HUES64 (cell line): Measurements from ENCODE around the gene HAO2.

Experiments used
- H3K27ac ChIP-seq: 2 replicates; pipeline ENCODE4 v1.7.0; 2013; ENCODE audit warnings: low read depth, low read length, inconsistent platforms
- H3K27me3 ChIP-seq: 2 replicates; pipeline ENCODE4 v1.6.1; 2013; ENCODE audit warnings: mild to moderate bottlenecking, low read length; ENCODE audit not compliant: insufficient read depth
- H3K36me3 ChIP-seq: 2 replicates; pipeline ENCODE4 v1.6.1; 2013; ENCODE audit warnings: mild to moderate bottlenecking, low read length; ENCODE audit not compliant: insufficient read depth
- H3K4me1 ChIP-seq: 2 replicates; pipeline ENCODE4 v1.6.1; 2013; ENCODE audit warnings: mild to moderate bottlenecking, low read length, moderate library complexity; ENCODE audit not compliant: insufficient read depth
- H3K4me3 ChIP-seq: 2 replicates; pipeline ENCODE4 v1.5.1; 2013; ENCODE audit warnings: mild to moderate bottlenecking, low read length, moderate library complexity
- H3K9ac ChIP-seq: 2 replicates; pipeline ENCODE4 v1.6.1; 2013; ENCODE audit warnings: mild to moderate bottlenecking, low read depth, low read length
- H3K9me3 ChIP-seq: 2 replicates; pipeline ENCODE4 v1.6.1; 2013; ENCODE audit warnings: low read depth, low read length; ENCODE audit not compliant: insufficient read depth
- WGBS: fragments of 150-250, 120-280 bp; methylation state at CpG from one replicate; pipeline ENCODE4 v1.1.7; 2013; ENCODE audit warnings: missing lambda C conversion rate; 5-methylcytosine and 5-hydroxymethylcytosine counted together

HAO2 gene

GRCh38 chr1:119380304-119380703 lies 11.7 kb downstream of the HAO2 start:
- Histone ChIP-seq H3K9me3 (no peaks in the 10 kb centered on the region), H3K9ac (no peak overlapping the region), H3K27me3 (no peaks in the 10 kb centered on the region), H3K27ac (no peak overlapping the region), H3K4me3 (no peak overlapping the region), H3K36me3 (no peaks in the 10 kb centered on the region), H3K4me1 (no peaks in the 10 kb centered on the region)
- WGBS: 85% methylated on average over 2 of the region's 2 CpGs

- H3K9ac ChIP-seq: no peak overlapping the region
- no peaks in the 10 kb centered on the region for H3K36me3 ChIP-seq
- H3K4me1 ChIP-seq: no peaks in the 10 kb centered on the region
- no peak overlapping the region for H3K4me3 ChIP-seq
- WGBS: 96% methylated on average over 5 of the region's 5 CpGs
- no peaks in the 10 kb centered on the region for H3K9me3 ChIP-seq
- no peak overlapping the region for H3K27ac ChIP-seq
- H3K27me3 ChIP-seq: no peaks in the 10 kb centered on the region
These were observed 12.5 kb downstream of the HAO2 start for GRCh38 chr1:119380983-119381662.

GRCh38 chr1:119384591-119384990 lies 16.0 kb downstream of the HAO2 start:
- Histone ChIP-seq H3K9ac (no peak overlapping the region), H3K4me3 (no peak overlapping the region), H3K27me3 (no peaks in the 10 kb centered on the region), H3K4me1 (peaks cover 6% of the 10 kb centered on the region; the same call in 1 of the 2 replicates), H3K36me3 (no peaks in the 10 kb centered on the region), H3K9me3 (no peaks in the 10 kb centered on the region), H3K27ac (no peak overlapping the region)
- WGBS: 97% methylated on average over 4 of the region's 4 CpGs

GRCh38 chr1:119385650-119386049 lies 17.1 kb downstream of the HAO2 start:
- Histone ChIP-seq H3K36me3 (no peaks in the 10 kb centered on the region), H3K27me3 (no peaks in the 10 kb centered on the region), H3K9ac (no peak overlapping the region), H3K9me3 (no peaks in the 10 kb centered on the region), H3K4me1 (peaks cover 6% of the 10 kb centered on the region; the same call in 1 of the 2 replicates), H3K4me3 (no peak overlapping the region), H3K27ac (no peak overlapping the region)
- WGBS: 100% methylated on average over 1 of the region's 1 CpG

- Histone ChIP-seq H3K36me3 (no peaks in the 10 kb centered on the region), H3K4me3 (no peak overlapping the region), H3K4me1 (peaks cover 6% of the 10 kb centered on the region; the same call in 1 of the 2 replicates), H3K27ac (no peak overlapping the region), H3K27me3 (no peaks in the 10 kb centered on the region), H3K9me3 (no peaks in the 10 kb centered on the region), H3K9ac (no peak overlapping the region)
- 36% methylated on average over 3 of the region's 3 CpGs for WGBS
These were observed 19.3 kb downstream of the HAO2 start for GRCh38 chr1:119387858-119388257.

DNA sequence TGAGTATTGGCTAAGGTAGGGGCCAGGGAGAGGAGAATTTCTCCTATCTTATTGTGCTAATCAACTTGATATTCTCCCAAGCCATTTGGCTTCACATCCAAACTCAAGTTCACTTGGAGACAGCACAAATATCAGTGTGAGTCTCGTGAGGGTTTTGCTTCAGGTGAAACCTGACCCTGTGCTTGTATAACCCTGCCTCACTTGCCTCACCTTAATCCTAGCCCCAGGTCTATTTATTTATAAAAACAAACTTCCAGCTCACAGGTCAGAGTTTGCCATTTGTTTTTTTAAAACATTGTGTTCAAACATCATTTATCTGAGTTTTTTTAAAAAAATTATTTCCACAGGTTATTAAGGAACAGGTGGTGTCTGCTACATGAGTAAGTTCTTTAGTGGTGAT lies 19.9 kb downstream of the HAO2 start:
- Histone ChIP-seq H3K27ac (no peak overlapping the region), H3K9ac (no peak overlapping the region), H3K9me3 (no peaks in the 10 kb centered on the region), H3K27me3 (no peaks in the 10 kb centered on the region), H3K4me1 (peaks cover 6% of the 10 kb centered on the region; the same call in 1 of the 2 replicates), H3K36me3 (no peaks in the 10 kb centered on the region), H3K4me3 (no peak overlapping the region)
- WGBS: 88% methylated on average over 1 of the region's 1 CpG

GRCh38 chr1:119390526-119390925 lies 21.9 kb downstream of the HAO2 start:
- peaks cover 6% of the 10 kb centered on the region; the same call in 1 of the 2 replicates for H3K4me1 ChIP-seq
- H3K9ac ChIP-seq: no peak overlapping the region
- no peaks in the 10 kb centered on the region for H3K9me3 ChIP-seq
- H3K36me3 ChIP-seq: no peaks in the 10 kb centered on the region
- no peaks in the 10 kb centered on the region for H3K27me3 ChIP-seq
- no peak overlapping the region for H3K27ac ChIP-seq
- no peak overlapping the region for H3K4me3 ChIP-seq

- 92% methylated on average over 3 of the region's 3 CpGs for WGBS
- Histone ChIP-seq H3K4me1 (peaks cover 6% of the 10 kb centered on the region; the same call in 1 of the 2 replicates), H3K9me3 (no peaks in the 10 kb centered on the region), H3K4me3 (no peak overlapping the region), H3K9ac (no peak overlapping the region), H3K36me3 (no peaks in the 10 kb centered on the region), H3K27me3 (no peaks in the 10 kb centered on the region), H3K27ac (no peak overlapping the region)
These were observed 23.2 kb downstream of the HAO2 start for GRCh38 chr1:119391749-119392148.

DNA sequence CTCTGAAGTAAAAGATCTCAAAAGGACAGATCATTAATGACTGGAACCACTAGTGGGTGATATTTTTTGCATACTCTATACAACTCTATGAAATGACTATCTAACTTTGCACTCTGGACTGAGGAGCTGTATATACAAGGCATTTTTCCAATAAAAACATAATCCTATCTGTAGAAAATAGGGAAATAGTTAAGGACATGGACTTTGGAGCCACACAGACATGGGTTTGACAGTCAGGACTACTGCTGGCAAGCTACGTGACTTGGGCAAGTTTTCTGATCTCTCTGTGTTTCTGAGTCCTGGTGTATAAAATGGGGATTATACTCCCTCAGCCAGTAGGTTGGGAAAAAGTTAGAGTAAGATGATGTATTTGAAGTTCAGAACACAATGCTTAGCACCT lies 25.5 kb downstream of the HAO2 start:
- no peaks in the 10 kb centered on the region for H3K4me1 ChIP-seq
- H3K9ac ChIP-seq: no peak overlapping the region
- 96% methylated on average over 1 of the region's 1 CpG for WGBS
- no peak overlapping the region for H3K27ac ChIP-seq
- no peaks in the 10 kb centered on the region for H3K9me3 ChIP-seq
- no peaks in the 10 kb centered on the region for H3K36me3 ChIP-seq
- no peak overlapping the region for H3K4me3 ChIP-seq
- H3K27me3 ChIP-seq: no peaks in the 10 kb centered on the region

DNA sequence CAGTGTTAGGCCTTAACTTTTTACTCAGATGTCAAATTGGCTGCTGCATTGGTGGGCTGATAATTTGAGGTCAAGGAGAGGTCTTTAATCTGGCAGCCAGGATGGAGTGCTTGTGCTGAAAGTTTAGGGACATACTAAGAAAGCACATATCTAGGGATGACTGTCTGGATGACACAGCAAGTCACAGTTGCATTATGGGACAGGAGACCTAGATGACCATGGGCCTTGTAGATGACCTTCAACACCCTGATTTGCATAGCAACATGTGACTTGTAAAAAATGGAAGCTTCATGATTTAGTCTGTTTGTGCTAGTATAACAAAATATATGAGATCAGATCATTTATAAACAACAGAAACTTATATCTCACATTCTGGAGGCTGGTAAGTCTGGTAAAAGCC lies 28.4 kb downstream of the HAO2 start:
- H3K9ac ChIP-seq: no peak overlapping the region
- H3K27ac ChIP-seq: no peak overlapping the region
- no peak overlapping the region for H3K4me3 ChIP-seq

GRCh38 chr1:119397986-119398385 lies 29.4 kb downstream of the HAO2 start:
- Histone ChIP-seq H3K4me1 (no peaks in the 10 kb centered on the region), H3K27ac (no peak overlapping the region), H3K9me3 (no peaks in the 10 kb centered on the region), H3K4me3 (no peak overlapping the region), H3K27me3 (no peaks in the 10 kb centered on the region), H3K36me3 (no peaks in the 10 kb centered on the region), H3K9ac (no peak overlapping the region)
- WGBS: 93% methylated on average over 3 of the region's 3 CpGs

More for the DNA sequence above, 28.4 kb downstream of the HAO2 start:
- H3K36me3 ChIP-seq: no peaks in the 10 kb centered on the region
- H3K27me3 ChIP-seq: no peaks in the 10 kb centered on the region
- H3K4me1 ChIP-seq: no peaks in the 10 kb centered on the region
- no peaks in the 10 kb centered on the region for H3K9me3 ChIP-seq

- no peak overlapping the region for H3K4me3 ChIP-seq
- no peak overlapping the region for H3K9ac ChIP-seq
- H3K36me3 ChIP-seq: no peaks in the 10 kb centered on the region
- H3K27me3 ChIP-seq: no peaks in the 10 kb centered on the region
- no peaks in the 10 kb centered on the region for H3K9me3 ChIP-seq
- H3K27ac ChIP-seq: no peak overlapping the region
- WGBS: 49% methylated on average over 2 of the region's 2 CpGs
- H3K4me1 ChIP-seq: no peaks in the 10 kb centered on the region
These were observed 36.2 kb downstream of the HAO2 start for GRCh38 chr1:119404736-119405135.
